Measurements from ENCODE around the gene BTBD1.

BTBD1 gene

DNA sequence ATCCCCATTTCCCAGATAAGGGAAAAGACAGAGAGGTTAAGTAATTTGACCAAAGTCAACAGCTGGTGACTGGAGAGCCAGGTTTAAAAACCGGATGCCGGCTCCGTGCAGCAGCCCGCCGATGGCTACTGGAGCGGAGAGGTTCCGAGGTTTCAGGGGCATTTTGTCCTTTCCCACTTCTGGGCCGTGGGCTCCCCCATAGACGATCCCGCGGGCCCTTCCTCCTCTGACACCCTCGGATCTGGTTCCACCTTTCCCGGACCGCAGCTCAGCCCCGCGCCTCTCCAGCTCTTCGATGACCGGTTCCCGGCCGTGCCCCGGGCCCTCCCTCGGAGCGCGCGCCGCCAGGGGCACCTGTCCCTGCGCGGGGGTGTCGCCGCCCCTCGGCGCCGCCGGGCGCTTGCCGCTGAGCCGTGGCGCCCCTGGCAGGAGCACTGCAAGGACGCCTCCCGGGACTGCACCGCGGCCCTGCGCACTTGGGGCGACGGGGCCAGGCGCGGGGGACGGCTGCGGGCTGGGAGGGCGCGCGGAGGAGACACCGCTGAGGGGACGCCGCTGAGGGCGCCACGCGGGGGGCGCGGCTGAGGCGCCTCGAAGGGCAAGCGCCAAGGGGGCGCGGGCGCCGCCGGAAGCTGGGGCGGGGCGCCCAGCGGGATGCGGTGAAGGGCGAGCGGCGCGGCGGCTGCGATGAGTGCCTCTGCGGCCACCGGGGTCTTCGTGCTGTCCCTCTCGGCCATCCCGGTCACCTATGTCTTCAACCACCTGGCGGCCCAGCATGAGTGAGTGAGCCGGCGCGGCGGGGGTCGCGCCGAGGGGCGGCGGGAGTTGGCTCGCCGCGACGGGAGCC, 40.2 kb upstream of the BTBD1 start, which contains the start of gene TM6SF1:
Gene TM6SF1, plus strand, starts transcription at position 652 of the 847 bp plus-strand sequence. Its CDS starts 36 bp downstream, at position 688.
- H3K4me3 ChIP-seq (ENCODE audit: low read depth, low read length) = peak within 1 kb of the TSS; percentile 43
- in situ Hi-C loops (cut with HindIII; ENCODE audit: low sequenced_read_pairs) = no loop called here
- no peak for DNase-seq (ENCODE audit: low read depth)
- TF ChIP-seq, protein P1, sequence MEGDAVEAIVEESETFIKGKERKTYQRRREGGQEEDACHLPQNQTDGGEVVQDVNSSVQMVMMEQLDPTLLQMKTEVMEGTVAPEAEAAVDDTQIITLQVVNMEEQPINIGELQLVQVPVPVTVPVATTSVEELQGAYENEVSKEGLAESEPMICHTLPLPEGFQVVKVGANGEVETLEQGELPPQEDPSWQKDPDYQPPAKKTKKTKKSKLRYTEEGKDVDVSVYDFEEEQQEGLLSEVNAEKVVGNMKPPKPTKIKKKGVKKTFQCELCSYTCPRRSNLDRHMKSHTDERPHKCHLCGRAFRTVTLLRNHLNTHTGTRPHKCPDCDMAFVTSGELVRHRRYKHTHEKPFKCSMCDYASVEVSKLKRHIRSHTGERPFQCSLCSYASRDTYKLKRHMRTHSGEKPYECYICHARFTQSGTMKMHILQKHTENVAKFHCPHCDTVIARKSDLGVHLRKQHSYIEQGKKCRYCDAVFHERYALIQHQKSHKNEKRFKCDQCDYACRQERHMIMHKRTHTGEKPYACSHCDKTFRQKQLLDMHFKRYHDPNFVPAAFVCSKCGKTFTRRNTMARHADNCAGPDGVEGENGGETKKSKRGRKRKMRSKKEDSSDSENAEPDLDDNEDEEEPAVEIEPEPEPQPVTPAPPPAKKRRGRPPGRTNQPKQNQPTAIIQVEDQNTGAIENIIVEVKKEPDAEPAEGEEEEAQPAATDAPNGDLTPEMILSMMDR (IDR thresholded peaks at IDR 0.05; ENCODE audit: low read depth, low read length, missing control alignments) = no peak

DNA sequence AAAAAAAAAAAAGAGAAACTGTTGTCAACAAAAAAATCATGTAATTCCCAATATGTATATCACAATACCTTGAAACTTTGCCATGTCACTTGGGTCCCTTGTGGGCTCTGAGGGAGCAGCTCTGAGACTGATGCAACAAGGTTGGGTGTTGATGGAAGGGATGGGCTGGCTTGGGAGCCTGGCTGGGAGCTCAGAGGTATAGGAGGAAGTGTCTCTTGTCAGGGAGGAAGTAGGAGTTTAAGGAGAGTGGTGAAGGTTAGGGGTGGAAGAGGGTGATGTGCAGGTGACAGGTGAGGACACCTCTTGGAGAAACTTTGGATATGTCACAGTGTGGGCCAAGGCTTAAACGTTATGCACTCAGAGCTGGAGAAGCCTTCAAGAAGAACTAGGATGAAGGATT, 38.4 kb upstream of the BTBD1 start:
- no peak for DNase-seq (ENCODE audit: low read depth)
- in situ Hi-C loops (cut with HindIII; ENCODE audit: low sequenced_read_pairs) = no loop called here
- no peak overlapping the region for H3K4me3 ChIP-seq (ENCODE audit: low read depth, low read length)
- TF ChIP-seq, protein P1 (IDR thresholded peaks at IDR 0.05; ENCODE audit: low read depth, low read length, missing control alignments) = no peak

DNA sequence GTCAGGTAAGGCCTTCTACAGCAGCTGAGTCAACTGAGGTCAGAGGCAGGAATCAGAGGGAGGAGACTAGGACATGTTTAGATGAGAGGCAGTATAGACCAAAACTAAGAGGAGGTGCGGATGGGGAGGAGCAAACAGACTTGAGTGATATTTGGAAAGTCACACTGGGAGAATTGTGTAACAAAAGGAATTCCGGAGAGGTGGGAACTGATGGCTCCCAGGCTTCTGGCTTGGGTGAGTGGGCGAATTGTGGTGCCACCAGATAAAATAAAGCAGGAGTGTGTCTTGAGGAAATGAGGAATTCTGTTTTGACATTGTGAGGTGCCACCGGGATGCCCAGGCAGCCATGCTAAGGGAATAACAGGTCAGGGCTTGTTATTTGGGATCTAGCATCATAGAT, 37.1 kb upstream of the BTBD1 start:
- H3K4me3 ChIP-seq (ENCODE audit: low read depth, low read length) = no peak overlapping the region
- in situ Hi-C loops (cut with HindIII; ENCODE audit: low sequenced_read_pairs) = no loop called here
- TF ChIP-seq, protein P1 (IDR thresholded peaks at IDR 0.05; ENCODE audit: low read depth, low read length, missing control alignments) = no peak
- DNase-seq (ENCODE audit: low read depth) = no peak

DNA sequence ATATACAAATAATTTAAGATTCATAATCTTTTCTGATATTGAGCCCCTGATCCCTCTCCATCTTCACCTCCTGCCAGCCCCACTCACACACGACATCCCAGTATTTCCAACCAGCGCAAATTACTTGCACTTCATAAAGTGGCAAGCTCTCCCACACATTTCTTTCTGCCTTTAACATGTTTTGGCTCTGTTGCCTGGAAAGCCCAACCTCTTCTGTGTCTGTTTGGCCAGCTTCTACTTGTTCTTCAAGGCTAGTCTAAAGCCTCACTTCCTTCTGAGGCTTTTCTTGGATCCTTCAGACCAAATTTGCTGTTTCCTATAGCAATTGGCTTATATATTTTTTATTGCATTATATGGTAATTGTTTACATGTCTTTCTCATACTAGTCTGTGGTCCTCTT, 35.3 kb upstream of the BTBD1 start:
- H3K4me3 ChIP-seq (ENCODE audit: low read depth, low read length) = no peak overlapping the region
- in situ Hi-C loops (cut with HindIII; ENCODE audit: low sequenced_read_pairs) = no loop called here
- TF ChIP-seq, protein P1 (IDR thresholded peaks at IDR 0.05; ENCODE audit: low read depth, low read length, missing control alignments) = no peak
- no peak for DNase-seq (ENCODE audit: low read depth)

DNA sequence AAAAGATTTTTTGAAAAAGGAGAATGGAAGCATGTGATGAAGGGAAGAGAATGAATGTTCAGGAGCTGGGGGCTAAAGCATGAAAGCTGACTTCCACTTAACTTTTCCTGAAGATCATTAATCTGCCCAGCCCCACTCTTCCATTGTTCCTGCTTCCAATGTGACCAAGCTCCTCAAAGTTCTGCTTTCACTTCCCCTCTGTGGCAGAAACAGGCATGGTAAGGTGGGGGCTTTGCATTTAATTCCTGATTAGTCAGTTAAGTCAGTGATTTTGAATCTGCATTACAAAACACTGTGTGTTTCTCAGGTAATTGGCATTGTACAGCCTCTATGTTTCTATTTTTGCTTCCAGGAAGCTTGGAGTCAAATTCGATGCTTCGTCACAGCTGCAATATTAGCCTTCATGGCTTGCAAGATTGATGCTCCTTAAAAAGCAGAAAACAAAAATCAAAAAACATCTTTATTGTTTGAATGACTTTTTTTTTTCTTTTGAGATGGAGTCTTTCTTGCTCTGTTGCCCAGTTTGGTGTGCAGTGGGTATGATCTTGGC, 33.1 kb upstream of the BTBD1 start:
- DNase-seq (ENCODE audit: low read depth) = no peak
- TF ChIP-seq, protein P1 (IDR thresholded peaks at IDR 0.05; ENCODE audit: low read depth, low read length, missing control alignments) = no peak
- in situ Hi-C loops (cut with HindIII; ENCODE audit: low sequenced_read_pairs) = no loop called here
- no peak overlapping the region for H3K4me3 ChIP-seq (ENCODE audit: low read depth, low read length)

DNA sequence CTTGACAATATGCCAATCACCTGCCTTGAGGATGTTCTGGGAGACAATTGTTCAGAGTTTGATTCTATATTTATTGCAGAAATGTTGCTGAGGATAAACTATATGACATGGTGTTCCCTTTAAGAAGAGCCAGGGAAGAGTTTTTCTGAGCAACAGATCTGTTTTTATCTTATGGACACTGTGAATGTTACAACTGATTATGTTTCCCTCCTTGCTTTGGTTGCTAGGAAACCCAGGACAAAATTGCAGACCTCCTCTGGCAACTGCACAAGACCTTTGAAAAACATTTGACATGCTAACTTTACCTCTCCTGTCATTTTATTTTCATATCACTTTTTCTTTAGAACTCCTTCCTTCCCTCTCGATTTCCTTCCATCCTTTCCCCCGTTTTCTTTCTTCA, 32.2 kb upstream of the BTBD1 start:
- no peak overlapping the region for H3K4me3 ChIP-seq (ENCODE audit: low read depth, low read length)
- TF ChIP-seq, protein P1 (IDR thresholded peaks at IDR 0.05; ENCODE audit: low read depth, low read length, missing control alignments) = no peak
- DNase-seq (ENCODE audit: low read depth) = no peak
- in situ Hi-C loops (cut with HindIII; ENCODE audit: low sequenced_read_pairs) = loop anchor here (5.0 kb wide), 1 partner anchor 87 kb away; the partner anchor contains the start of gene C15orf40

Measured in astrocyte of the cerebellum (primary cell).